ENCODE measurements around the gene SIPA1. TPM values are rescaled to one million over a fixed set of nuclear protein-coding genes. Genes with fewer than 3 reads are reported as not detected.

The SIPA1 gene
- total and polyA plus RNA-seq, 2 of the 13 experiments (the other 11 are each of a cell fraction or from before 2014, with no cell fraction given) = 5.8 to 7.7 TPM

GRCh38 chr11:65652511-65653228, 14.8 kb downstream of the SIPA1 start (continued):
- TF ChIP-seq AFF4 (CRISPR knock-in tag; IDR thresholded peaks at IDR 0.05) (no peak), E2F1 (CRISPR knock-in tag; IDR thresholded peaks at IDR 0.05) (no peak; the same call in 1 of the 2 replicates), NFKBIZ (CRISPR knock-in tag; IDR thresholded peaks at IDR 0.05) (peak; percentile 57; the same call in 1 of the 2 replicates), ZNF564 (CRISPR knock-in tag; IDR thresholded peaks at IDR 0.05) (no peak), ARID3A (IDR thresholded peaks at IDR 0.05; ENCODE audit: low read depth, low read length) (no peak), ZFY (CRISPR knock-in tag; IDR thresholded peaks at IDR 0.05) (peak; percentile 85), ZNF512 (CRISPR knock-in tag; IDR thresholded peaks at IDR 0.05) (no peak), ZFX (CRISPR knock-in tag; IDR thresholded peaks at IDR 0.05; ENCODE audit: low read depth) (peak; percentile 93), ELF1 (CRISPR knock-in tag; IDR thresholded peaks at IDR 0.05) (peak; percentile 95), BRCA1 (CRISPR knock-in tag; IDR thresholded peaks at IDR 0.05) (no peak; the same call in 1 of the 2 replicates), ZNF709 (CRISPR knock-in tag; IDR thresholded peaks at IDR 0.05) (0 out of 2 replicates have a peak, but pooled peaks have one; percentile 18), ERF (CRISPR knock-in tag; IDR thresholded peaks at IDR 0.05) (peak; percentile 35; the same call in 1 of the 2 replicates), IRF1 (CRISPR knock-in tag; IDR thresholded peaks at IDR 0.05; ENCODE audit: low read depth) (no peak), ZNF264 (CRISPR knock-in tag; IDR thresholded peaks at IDR 0.05) (peak; percentile 11; the same call in 1 of the 2 replicates), RNF219 (CRISPR knock-in tag; IDR thresholded peaks at IDR 0.05) (no peak)
